NCI-H774 (cell line): ENCODE results near the gene DCLRE1C.
A peak's percentile ranks its signal among the peaks of the same experiment; 100 is the strongest.
"Not testable (repeated sequence)": the region's sequence is repeated elsewhere in the genome, so short reads cannot be mapped to it uniquely, and the experiment has no call there.

Source experiments
- DNase-seq: peaks from one replicate; lab custom pipeline; 2025; lab: John Stamatoyannopoulos, UW

Gene DCLRE1C

GRCh38 chr10:14954001-14954770 is at the start of gene DCLRE1C:
Gene DCLRE1C (minus strand): TSS chr10:14954096. CDS start chr10:14954010, 86 bp downstream.
- peak; percentile 96 for DNase-seq

DNA sequence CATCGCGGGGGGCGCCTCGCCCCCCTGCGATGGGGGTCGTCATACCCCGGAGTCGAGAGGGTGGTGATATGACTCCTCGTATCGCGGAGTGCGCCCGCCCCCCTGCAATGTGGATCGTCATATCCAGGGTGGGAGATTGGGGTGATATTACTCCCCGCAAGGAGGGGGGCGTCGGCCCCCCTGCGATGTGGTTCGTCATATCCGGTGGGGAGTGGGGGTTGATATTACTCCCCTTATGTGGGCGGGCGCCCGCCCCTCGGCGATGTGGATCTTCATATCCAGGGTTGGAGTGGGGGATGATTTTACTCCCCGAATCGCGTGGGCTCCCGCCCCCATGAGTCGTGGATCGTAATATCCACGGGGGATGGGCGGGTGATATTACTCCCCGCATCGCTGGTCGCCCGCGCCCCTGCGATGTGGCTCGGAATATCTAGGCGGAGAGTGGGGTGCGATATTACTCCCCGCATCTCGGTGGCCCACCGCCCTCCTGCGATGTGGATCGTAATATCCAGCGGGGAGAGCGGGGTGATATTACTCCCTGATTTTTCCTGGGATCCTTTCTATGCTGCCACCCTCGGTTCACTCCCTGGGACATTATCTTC is 42.2 kb upstream of the DCLRE1C start:
- no peak for DNase-seq

DNA sequence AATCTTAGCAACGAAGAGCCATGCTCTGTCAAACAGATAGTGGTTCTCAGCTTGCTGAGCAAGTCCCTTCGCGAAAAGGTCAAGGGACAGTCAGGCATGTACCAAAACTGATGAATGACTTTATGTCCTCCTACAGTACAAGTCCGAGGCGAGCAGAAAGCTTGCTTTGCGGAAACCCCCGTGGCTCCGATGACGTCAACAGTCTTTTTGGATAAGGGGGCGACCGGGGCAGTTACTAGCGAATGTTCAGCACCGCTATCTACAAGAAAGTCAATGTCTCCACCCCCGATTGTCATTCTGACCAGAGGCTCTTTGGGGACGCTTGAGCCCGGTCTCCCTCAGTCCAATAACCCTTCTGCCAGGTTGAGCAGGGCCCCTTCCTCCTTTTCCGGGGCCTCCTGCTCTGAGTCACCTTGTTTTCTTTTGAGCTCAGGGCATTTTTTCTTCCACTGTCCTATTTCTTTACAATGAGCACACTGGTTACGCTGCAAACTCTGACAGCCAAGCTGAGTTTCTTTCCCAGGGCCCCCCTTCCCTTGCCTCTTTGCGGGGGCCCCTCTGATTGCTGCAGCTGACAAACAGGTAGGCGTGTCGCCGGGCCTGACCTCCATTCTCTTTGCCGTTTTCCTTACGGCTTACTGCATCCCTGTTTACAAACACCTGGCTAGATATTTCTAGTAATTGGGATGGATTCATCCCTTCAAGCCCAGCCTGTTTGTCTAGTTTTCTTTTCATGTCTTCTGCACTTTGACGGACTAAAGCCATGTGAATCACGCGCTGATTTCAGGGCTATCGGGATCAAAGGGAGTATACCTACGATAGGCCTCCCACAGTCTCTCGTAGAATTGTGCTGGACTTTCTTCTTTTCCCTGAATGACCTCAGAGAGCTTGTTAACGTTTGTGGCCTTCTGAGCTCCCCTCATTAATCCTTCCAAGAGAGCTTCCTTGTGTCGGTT is 39.9 kb upstream of the DCLRE1C start:
- not testable (repeated sequence) for DNase-seq

DNA sequence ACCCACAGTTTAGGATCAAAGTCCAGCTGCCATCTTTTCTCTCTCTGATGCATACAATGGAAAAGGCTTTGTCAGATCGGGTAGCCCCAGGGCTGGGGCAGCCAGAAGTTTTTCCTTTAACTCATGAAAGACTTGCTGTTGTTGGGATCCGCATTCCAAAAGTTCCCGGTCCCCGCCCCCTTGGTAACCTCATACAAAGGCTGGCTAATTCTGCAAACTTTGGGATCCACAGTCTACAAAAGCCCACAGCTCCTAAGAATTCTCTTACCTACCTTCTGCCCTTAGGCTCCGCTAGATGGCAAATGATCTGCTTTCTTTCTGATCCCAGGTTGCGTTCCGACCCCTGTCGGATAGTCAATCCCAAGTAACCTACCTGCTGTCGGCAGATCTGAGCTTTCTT is 38.4 kb upstream of the DCLRE1C start:
- DNase-seq, result not testable (repeated sequence)

DNA sequence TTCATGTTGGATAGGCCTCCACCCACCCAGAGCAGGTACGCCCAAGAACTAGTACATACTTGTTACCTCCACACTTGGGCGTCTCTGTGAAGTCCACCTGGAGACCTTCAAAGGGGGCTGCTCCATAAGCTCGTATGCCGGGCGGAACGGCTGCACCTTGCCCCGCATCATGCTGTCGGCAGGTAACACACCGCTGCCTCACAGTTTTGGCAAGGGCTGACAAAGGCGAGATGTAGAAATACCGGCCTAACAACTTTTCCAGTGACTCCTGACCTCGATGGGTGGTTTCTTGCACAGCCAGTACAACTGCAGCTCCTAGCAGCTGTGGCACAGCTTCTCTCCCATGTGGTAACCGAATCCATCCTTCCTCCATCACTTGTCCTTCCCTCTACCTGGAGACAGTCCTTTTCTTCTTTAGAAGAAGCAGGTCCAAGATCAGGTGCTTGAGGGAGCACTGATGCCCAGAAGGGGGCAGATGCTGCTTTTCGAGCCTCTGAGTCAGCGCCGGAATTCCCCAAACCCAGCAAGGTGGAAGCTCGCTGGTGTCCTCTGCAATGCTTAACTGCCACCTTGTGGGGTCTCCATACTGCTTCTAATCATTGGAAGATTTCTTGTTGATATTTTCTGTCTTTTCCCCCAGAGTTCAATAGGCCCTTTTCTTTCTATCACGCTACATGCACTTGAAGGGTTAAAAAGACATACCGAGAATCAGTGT is 37.3 kb upstream of the DCLRE1C start:
- not testable (repeated sequence) for DNase-seq

- DNase-seq, result not testable (repeated sequence)
These were observed 35.7 kb upstream of the DCLRE1C start for GRCh38 chr10:14989552-14989951.

DNA sequence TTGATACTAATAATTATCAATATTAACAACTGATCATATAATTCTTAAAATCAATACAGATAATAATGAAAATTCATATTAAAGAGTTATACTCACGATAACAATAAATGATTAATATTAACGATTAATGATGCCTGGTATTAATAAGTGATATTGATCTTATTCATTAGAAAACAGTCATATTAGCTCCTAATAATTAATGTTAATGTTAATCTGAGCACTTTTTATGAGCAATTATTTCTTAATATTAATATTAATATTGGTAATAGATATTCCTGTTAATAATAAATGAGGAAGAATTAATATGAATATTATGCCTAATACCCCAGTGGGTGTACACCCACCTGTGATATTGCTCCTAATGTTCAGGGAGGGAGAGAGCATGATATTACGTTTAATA is 28.8 kb upstream of the DCLRE1C start:
- DNase-seq, result no peak

DNA sequence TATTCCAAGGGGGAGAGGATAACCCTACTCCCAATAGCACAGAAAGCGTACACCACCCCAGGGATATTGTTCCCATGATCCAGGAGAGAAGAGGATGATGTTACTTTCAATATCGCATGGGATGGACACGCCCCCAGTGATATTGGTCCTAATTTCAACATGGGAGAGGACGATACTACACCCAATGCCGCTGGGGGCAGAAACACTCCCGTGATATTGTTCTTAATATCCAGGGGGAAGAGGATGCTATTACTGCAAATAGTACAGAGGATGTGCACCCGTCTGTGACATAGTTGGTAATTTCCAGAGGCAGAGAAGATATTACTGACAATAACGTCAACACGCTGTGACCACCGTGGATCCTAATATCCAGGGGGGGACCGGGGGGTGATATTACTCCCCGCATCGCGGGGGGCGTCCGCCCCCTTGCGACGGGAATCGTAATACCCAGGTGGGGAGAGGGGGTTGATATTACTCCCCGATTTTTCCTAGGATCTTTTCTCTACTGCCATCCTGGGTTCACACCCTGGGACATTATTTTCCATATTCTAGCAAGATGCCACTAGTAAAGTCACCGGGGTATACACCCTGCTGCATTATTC is 21.9 kb upstream of the DCLRE1C start:
- no peak for DNase-seq

DNA sequence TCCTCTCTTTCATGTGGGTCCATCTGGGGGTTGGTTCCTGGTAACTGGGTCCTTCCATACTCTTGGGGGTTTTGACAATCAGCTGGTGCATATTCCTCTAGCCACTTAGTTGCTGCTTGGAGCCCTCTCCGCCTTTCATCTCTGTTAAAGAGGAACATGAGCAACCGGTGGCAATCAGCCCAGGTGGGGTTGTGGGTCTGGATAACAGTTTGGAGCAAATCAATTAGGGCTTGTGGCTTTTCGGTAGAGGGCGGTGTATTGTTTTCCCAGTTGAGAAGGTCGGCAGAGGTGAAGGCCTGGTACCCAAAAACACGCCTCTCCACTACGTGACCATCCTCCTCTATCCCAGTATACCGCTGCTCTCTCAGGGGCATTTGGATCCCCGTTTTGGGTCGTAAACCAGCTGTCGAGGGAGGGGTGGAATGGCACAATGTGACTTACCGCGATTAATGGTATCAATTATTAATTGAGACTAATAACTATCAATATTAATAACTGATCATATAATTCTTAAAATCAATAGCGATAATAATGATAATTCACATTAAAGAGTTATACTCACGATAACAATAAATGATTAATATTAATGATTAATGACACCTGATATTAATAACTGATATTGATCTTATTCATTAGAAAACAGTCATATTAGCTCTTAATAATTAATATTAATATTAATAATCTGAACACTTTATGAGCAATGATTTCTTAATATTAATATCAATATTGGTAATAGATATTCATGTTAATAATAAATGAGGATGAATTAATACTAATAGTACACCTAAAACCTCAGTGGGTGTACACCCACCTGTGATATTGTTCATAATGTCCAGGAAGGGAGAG is 20.5 kb upstream of the DCLRE1C start:
- DNase-seq, result not testable (repeated sequence)

DNA sequence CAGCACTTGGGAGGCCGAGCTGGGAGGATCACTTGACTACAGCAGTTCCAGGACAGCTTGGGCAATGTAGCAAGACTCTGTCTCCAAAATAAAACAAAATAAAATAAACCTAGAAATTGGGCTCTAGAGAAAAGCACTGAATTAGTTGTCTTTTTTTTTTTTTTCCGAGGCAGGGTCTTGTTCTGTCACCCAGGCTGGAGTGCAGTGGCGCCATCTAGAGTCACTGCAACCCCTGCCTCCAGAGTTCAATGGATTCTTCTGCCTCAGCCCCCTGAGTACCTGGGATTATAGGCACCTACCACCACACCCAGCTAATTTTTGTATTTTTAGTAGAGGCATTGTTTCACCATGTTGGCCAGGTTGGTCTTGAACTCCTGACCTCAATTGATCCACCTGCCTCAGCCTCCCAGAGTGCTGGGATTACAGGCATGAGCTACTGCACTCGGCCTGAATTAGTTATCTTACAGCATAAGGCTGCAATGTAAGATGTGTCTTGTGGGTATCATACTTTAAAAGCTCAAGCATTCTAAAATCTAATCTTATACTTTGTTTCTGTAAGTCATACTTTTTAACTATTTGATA is 18.1 kb upstream of the DCLRE1C start:
- DNase-seq, result no peak

- DNase-seq, result no peak
These were observed 14.0 kb upstream of the DCLRE1C start for GRCh38 chr10:14967897-14968296.

DNA sequence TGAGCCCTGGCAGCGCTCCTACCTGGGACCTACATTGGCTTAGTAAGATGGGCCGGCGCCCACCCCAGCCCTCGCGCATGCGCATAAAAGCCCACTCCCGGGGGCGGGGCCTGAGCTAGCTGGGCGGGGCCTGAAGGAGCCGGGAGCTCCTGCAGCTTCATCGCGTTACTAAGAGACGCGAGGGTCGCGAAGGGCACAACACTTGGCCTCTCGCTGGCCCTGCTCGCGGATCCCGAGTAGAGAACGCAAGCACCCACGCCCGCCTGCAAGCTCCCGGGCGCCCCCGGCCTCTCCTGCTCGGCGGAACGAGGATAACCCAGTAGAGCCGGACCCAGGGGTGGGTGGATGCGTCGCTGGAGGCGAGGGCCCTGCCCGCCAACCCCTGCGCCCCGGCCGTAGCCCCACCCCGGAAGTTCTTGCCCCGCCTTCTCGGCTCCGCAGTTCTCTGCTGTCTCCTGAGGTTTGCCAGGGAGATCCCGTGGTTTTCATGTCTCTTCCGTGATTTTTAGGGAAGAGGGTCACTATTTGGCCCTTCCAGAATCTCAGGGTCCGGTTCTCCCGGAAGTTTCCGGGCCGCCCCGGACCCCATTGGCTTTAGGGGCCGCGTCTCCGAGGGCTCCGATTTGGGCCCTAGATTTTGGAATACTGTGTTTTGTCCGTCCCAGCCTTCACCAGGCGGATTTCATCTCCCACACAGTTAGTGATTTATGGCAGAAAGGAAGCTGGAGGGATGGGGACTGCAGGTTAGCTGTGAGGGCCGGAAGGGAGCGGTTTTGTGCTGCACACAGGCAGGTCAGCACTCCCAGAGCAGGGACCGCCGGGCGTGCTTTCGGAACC is 5.5 kb upstream of the DCLRE1C start, which contains the start of gene MEIG1:
MEIG1 (plus strand) TSS at position 168 of the 837 bp plus-strand sequence. CDS start 7,081 bp downstream, outside the sequence.
- peak; percentile 89 for DNase-seq

DNA sequence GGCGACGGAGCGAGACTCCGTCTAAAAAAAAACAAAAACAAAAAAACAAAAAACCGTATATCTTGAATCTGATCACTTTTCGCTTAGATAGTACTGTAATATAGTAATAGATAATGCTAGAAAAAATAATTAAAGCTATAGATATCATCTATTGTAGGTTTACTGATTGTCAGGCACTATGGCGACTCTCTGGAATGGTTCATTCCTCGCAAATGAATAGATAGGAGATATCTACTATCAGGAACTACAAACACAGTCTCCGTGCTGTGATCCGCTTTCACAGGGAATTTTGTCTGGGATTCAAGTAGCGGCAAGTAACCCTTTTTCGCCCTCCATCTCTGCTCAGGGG is 5.0 kb upstream of the DCLRE1C start:
- DNase-seq, result no peak

GRCh38 chr10:14954934-14955333 is 1.0 kb upstream of the DCLRE1C start:
- no peak for DNase-seq

DNA sequence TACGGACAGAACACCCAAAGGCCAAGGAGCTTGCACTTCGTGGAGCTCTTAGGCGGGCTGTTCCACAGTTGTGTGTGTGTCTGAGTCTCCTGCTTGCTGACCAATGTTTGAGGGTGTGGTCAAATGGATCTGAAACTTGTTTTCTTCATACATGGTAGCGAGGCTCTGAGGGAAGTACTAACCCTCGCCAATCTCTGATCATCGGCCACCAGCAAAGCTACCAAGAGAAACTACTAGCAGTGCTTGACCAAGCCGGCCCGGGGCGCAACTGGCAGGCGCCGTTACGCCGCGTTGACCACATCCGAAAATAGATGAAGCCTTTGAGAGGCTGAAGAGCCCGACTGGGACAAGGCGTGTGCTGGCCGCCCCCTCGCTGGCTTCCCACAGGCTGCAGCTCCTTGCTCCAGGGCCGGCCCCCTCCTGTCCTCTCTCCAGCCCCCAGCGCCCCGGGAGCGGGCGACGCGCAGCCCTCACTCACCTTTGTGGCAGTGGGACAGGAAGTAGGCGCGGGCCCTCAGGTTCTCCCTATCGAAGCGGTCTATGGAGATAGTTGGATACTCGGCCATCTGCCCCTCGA is 384 bp downstream of the DCLRE1C start:
- no peak for DNase-seq

DNA sequence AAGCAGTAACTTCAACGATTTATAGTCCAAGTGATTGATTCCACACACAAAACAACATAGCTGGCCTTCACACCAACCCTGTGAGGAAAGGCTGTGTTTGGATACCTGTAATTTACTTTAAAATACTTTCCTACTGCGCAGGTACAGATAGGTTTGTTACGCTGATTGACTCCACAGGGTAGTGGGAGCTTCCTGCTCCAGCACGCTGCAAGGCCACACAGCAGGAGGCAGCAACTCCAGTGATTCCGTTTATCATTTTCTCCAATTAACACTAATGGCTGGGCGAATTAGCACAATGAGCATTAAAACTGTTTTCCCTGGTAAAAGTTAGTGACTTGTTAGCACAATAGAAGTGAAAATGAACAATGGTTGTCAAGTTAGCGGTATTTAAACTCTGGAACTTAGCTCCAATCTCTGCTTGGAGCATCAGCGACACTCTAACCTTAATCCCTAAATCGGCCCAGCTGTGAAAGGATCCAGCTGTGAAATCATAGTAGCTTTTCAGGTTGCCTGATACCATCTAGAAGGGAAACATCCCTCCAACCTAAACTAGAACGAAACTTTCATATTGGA is 959 bp downstream of the DCLRE1C start:
- no peak for DNase-seq

- DNase-seq, result no peak
These were observed 4.6 kb downstream of the DCLRE1C start for GRCh38 chr10:14949291-14949690.

DNA sequence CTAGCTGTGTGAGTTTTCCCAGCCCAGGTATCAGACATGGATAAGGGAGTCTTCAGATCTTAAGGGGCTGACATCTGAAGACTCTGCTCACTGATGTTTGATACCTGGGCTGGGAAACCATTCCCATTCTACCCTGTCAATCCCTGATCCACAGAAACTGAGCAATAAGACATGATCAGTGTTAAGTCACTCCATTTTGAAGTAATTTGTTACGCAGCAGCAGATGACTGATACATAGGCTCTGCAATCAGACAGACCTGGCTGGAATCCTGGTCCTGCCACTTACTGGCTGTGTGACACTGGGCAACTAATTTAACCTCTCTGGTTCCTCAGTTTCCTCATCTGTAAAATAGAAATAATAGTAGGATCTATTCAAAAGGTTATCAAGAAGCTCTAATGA is 6.6 kb downstream of the DCLRE1C start:
- DNase-seq, result no peak
